GM12801 (cell line): Measurements from ENCODE around the gene THY1.

Source experiments
- TF ChIP-seq, protein P1 (sequence below): IDR thresholded peaks from one replicate; pipeline ENCODE4 v1.5.1; 2011; ENCODE audit warnings: control low read depth; ENCODE audit not compliant: insufficient read length; ENCODE audit errors: extremely low read depth

Gene THY1

GRCh38 chr11:119367661-119368120 is 55.3 kb downstream of the THY1 start:
- TF ChIP-seq, protein P1, sequence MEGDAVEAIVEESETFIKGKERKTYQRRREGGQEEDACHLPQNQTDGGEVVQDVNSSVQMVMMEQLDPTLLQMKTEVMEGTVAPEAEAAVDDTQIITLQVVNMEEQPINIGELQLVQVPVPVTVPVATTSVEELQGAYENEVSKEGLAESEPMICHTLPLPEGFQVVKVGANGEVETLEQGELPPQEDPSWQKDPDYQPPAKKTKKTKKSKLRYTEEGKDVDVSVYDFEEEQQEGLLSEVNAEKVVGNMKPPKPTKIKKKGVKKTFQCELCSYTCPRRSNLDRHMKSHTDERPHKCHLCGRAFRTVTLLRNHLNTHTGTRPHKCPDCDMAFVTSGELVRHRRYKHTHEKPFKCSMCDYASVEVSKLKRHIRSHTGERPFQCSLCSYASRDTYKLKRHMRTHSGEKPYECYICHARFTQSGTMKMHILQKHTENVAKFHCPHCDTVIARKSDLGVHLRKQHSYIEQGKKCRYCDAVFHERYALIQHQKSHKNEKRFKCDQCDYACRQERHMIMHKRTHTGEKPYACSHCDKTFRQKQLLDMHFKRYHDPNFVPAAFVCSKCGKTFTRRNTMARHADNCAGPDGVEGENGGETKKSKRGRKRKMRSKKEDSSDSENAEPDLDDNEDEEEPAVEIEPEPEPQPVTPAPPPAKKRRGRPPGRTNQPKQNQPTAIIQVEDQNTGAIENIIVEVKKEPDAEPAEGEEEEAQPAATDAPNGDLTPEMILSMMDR: no peak
